C4-2B (cell line): Measurements from ENCODE around the gene MED13L.

Source experiments
- H3K27ac ChIP-seq: fragments of 450-650 bp; 2 replicates; pipeline ENCODE4 v1.5.1; 2017
- ZFX ChIP-seq: fragments of 450-650 bp; IDR thresholded peaks from 2 replicates; pipeline ENCODE4 v1.6.1; 2017
- TF ChIP-seq, protein P1 (sequence below): fragments of 450-650 bp; conservative IDR thresholded peaks from 2 replicates; pipeline ENCODE4 v1.5.1; 2017; ENCODE audit warnings: mild to moderate bottlenecking

The MED13L gene

DNA sequence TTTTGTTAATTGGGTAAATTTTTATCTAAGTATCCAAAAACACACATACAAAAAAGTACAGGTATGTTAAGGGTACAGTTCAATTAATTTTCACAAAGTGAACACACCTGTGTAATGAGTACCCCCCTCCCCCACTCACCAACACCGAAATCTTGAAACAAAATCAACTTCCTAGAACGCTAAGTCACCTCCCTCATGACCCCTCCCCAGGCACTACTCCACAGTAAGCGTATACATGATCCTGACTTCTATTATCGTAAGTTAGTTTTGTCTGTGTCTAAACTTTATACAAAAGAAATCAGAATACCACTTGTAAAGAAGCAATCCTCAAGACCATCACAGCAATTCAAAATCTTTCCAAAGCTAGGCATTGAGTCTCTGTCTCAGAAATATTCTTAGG, 100.5 kb downstream of the MED13L start:
- no peak overlapping the region for H3K27ac ChIP-seq
- no peak for TF ChIP-seq ZFX
- TF ChIP-seq, protein P1, sequence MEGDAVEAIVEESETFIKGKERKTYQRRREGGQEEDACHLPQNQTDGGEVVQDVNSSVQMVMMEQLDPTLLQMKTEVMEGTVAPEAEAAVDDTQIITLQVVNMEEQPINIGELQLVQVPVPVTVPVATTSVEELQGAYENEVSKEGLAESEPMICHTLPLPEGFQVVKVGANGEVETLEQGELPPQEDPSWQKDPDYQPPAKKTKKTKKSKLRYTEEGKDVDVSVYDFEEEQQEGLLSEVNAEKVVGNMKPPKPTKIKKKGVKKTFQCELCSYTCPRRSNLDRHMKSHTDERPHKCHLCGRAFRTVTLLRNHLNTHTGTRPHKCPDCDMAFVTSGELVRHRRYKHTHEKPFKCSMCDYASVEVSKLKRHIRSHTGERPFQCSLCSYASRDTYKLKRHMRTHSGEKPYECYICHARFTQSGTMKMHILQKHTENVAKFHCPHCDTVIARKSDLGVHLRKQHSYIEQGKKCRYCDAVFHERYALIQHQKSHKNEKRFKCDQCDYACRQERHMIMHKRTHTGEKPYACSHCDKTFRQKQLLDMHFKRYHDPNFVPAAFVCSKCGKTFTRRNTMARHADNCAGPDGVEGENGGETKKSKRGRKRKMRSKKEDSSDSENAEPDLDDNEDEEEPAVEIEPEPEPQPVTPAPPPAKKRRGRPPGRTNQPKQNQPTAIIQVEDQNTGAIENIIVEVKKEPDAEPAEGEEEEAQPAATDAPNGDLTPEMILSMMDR: no peak

DNA sequence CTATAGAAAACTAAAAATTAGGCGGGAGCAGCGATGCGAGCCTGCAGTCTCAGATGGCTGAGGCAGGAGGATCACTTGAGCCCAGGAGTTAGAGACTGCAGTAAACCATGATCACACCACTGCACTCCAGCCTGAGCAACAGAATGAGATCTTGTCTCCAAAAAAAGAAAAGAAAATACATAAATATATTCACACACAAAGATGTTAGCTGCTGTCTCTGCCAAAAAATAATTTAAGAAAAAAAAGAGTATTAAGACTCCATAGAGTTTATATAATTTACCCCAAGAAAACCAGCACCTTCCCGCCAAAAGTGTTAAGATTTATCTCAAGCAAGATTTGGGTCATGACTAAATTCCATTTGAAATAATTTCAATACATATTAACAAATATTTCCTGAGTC, 102.6 kb downstream of the MED13L start:
- TF ChIP-seq ZFX: no peak
- TF ChIP-seq, protein P1: no peak
- no peak overlapping the region for H3K27ac ChIP-seq

- no peak overlapping the region for H3K27ac ChIP-seq
- TF ChIP-seq ZFX: no peak
- TF ChIP-seq, protein P1: no peak
These were observed 103.5 kb downstream of the MED13L start for GRCh38 chr12:116174006-116174405.

DNA sequence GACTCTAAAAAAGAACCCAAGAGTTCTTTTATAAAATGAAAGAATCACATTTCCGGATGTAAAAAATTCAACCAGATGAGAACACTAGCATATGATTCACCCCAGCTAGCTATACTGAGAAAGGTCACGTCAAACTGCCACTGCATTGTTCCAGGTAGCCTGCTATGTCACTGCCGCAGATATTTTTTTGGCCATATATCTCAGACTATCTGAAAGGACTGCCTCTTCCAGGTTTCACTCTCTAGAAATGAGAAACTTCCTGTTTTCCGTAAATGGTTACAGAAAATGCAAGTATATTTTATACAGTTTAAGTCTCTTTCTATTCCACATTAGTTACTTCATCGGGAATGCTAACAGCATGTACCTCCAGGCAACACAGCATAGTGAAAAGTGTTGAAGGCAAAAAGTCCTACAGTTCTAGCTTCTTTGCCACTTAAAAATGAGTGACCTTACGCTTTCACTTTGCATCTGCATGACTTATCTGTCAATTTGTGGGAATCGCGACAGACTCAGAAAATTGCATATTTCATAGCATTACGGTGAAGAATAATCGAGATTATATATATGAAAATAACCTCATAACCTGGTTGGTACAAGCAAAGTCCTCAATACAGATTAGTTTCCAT, 105.2 kb downstream of the MED13L start:
- no peak overlapping the region for H3K27ac ChIP-seq

DNA sequence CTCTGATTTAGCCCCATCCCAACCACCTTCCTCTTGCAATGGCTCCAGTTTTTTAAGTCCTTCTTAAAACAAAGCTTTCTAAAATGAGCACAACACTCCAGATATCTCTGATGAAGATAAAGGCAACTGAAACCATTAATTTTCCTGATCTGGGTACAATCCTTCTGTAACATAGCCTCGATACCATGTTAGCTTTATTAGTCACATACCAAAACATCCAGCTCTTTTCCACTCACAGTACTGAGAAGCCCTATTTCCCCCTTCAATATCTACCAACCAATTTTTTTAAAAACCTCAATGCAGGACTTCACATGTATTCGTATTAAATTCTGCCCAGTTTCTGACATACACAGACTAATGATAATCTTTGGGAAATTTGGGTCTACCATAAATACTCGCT, 105.9 kb downstream of the MED13L start:
- no peak for TF ChIP-seq ZFX
- TF ChIP-seq, protein P1: no peak
- no peak overlapping the region for H3K27ac ChIP-seq

More for the DNA sequence above, 105.2 kb downstream of the MED13L start:
- TF ChIP-seq, protein P1: no peak
- TF ChIP-seq ZFX: no peak

DNA sequence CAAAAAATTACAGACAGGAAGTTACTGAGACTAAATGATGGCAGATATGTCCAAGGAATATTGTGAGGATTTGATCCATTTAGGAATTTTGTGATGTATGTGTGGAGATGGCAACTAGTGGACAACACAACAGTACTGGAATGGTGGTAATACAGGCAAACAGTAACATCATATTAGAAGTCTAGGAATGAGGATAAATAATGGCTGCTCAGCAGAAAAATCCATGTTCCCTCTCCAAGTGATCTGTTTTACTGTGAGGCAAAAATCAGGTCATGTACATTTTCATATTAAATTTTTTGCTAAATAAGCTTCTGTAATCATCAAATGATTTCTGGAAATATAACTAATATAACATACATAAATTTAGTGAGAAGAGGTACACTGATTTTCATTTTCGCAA, 108.4 kb downstream of the MED13L start:
- TF ChIP-seq, protein P1: no peak
- TF ChIP-seq ZFX: no peak
- H3K27ac ChIP-seq: no peak overlapping the region

DNA sequence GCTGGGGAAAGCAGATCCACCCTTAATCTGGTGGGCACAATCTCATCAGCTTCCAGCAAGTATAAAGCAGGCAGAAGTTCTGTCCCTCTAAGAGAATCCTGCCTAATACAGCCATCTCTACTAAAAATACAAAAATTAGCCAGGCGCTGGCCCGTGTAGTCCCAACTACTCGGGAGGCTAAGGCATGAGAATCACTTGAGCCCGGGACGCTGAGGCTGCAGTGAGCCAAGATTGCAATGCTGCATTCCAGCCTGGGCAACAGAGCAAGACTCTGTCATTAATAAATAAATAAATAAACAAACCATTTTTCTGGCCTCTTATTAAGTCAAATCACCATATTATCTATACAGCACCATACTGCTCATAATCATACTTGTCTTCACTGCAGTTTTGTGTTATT, 111.2 kb downstream of the MED13L start:
- H3K27ac ChIP-seq: no peak overlapping the region
- TF ChIP-seq, protein P1: no peak
- TF ChIP-seq ZFX: no peak
